Mesenteric fat pad (tissue), 1 donor: ENCODE results near the gene INPP5F. TPM values are rescaled to one million over a fixed set of nuclear protein-coding genes. Genes with fewer than 3 reads are reported as not detected.

Experiments
- DNase-seq: peaks from one replicate; pipeline ENCODE4 v3.0.0-alpha.2; 2020; ENCODE audit warnings: low spot score
- total RNA-seq: library from RNA; stranded (reverse); fragmentation: NEBNext Ultra II Directional; extraction: Animal tissue kit (Norgen Biotek cat#: 25700); gene quantifications from one replicate; pipeline ENCODE4 v1.2.1, GENCODE V29; 2021
- donor health status: DM: yes; HTN: yes; CAD: no.

The INPP5F gene
- total RNA-seq, 1 donor from 2014 or later, result 16.6 TPM

DNA sequence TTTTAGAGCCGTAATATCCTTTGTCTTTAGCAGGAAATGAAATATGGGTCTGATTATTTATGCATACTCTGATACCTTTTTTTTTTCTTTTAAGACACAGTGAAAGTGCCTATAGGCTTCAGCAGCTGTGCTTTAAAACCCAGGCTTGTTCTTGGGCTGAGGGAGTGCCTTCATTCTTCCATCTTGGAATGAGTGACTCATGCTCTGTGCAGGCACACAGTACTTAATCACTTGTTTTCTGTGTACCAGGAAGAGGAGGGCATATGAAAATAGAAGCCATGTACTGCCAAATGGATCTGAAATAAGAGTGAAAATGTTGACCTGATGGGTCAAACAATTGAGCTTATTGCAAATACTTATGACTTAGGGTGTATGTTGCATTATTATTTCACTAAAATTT lies 12.0 kb downstream of the INPP5F start:
- no peak for DNase-seq

DNA sequence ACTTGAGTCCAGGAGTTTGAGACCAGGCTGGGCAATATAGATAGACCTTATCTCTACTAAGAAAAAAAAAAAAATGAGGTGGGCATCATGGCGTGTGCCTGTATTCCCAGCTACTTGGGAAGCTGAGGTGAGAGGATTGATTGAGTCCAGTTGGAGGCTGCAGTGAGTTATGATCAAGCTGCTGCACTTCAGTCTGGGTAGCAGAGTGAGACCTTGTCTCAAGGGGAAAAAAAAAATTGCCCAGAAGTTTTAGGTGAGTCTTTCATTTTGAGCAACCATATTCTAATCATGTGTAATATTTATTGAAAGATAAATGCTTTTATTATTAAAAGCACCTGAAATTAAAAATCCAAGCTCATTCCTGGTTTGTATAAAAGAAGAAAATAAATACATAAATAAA lies 13.1 kb downstream of the INPP5F start:
- DNase-seq, result no peak

GRCh38 chr10:119740096-119740495 lies 14.2 kb downstream of the INPP5F start:
- no peak for DNase-seq

DNA sequence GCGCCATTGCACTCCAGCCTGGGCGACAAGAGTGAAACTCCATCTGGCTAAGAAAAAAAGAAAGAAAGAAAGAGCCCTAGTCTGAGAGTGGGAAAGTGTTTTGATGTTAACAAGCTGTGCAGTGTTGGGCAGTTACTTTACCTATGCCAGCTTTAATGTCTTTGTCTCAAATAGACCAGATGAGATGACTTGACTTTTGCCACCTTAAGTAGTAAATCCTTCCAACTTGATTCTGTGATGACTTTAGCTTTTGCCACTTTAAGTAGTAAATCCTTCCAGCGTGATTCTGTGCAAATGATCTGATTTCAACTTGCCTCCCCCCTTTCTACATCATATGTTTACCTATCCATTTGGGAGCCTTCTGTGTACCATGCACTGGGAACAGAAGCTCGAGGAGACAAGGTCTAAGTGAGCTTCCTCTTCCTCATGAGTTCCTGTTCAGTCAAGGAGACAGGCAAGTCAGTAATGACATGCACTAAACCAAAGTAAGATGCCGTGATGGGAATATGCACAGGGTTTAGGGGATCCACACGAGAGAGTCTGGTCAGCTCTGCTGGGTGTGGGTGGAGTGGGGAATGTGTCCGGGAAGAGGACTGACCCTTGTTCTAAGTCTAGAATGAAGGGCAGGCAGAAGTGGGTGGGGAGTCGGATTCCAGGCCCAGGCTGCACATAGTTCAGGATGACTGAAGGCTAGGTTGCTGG lies 17.2 kb downstream of the INPP5F start:
- no peak for DNase-seq

- DNase-seq, result no peak
Measured at GRCh38 chr10:119747940-119748339, 22.1 kb downstream of the INPP5F start.

DNA sequence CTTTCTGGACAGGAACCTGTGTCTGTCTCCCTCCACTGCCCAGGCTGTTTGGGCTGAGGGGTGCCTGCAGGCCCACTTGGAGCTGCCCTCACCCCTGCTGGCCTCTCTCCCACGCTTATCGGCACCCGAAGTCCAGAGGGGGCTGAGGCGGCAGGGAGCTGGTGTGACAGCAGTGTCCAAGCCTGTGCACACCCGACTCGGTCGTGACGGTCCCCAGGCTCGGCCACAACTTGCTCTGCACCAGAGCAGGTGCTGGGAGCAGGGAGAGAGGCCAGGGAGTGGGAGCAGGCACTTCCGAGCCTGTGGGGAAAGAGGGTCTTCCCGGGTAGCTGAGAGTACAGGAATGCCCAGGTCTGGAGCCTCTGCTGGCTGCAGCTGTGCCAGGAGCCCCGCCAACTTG lies 23.0 kb downstream of the INPP5F start:
- no peak for DNase-seq

GRCh38 chr10:119749455-119749854 lies 23.6 kb downstream of the INPP5F start:
- DNase-seq, result no peak

DNA sequence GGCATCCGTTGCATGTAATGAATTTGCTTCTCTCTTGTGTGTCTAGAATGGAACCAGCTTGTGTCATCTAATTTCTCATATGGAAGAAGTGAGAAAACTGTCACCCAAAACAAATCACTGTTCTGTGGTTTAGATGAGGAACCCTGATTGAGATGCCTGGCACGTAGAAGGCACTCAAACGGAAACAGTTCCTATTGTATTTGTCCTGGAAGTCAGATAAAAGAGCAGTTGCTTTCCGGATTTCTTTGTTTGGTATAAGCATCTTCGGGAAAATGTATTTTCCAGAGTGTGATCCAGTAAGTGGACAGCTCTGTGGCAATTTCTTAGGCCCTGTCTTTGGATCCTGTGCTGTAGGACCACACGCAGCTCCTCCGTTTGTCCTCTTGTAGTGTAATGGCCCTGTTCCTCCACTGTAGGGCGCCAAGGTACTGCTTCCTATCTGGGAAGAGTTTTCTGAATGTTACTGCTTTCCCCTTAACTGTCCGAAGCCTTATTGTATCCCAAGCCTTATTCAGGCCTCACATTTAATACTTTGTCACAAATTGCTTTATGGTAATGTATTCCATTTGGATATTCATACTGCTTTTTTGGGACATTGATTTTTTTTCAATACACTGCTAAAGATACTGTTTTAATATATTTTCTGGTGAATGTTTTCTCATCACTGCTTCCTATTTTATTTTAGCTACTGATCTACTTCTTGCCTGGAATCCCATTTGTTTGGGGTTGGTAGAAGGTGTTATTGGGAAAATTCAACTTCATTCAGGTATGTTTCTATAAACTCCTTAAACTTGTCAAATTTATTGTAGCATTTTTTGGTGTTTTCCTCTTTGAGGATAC lies 24.8 kb downstream of the INPP5F start:
- DNase-seq, result no peak

GRCh38 chr10:119753309-119753708 lies 27.5 kb downstream of the INPP5F start:
- DNase-seq, result no peak

GRCh38 chr10:119754085-119754484 lies 28.2 kb downstream of the INPP5F start:
- no peak for DNase-seq

- no peak for DNase-seq
Measured at GRCh38 chr10:119754936-119755335, 29.1 kb downstream of the INPP5F start.

DNA sequence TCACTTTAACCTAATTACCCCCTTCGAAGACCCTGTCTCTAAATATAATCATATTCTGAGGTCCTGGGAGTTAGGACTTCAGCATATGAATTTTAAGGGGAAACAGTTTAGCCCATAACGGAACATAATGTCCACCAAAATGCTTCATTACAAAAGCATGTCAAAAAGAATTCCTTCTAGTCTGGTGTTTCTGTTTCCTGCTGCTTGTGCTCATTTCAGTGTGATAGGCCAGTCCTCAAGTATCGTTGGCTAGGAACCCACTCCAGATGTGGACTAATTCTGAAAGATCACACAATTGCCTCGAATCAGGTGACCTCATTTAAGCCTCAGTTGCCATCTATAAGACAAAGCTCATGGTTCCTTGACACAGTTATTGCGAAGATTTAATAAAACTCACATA lies 29.6 kb downstream of the INPP5F start:
- no peak for DNase-seq

- no peak for DNase-seq
Measured at GRCh38 chr10:119758448-119759195, 32.8 kb downstream of the INPP5F start.

- no peak for DNase-seq
Measured at GRCh38 chr10:119759832-119760231, 34.0 kb downstream of the INPP5F start.

DNA sequence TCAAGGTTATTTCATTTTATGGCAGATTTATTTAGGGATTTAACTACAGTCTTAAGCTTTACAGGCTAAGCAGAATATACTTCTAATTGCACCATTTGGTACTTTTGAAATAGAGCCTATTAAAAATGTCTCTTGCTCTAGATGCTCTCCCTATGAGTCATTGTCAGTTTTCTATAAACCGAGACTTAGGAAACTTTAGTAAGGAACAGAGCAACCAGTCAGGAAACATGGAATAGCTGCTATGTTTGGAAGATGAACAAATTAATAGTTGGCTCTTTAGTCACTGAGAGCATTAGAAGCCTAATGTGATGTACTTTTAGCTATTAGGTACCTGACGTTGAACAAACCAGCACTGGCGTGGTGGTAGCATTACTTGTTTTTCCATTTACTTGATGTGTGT lies 35.3 kb downstream of the INPP5F start:
- DNase-seq, result no peak

DNA sequence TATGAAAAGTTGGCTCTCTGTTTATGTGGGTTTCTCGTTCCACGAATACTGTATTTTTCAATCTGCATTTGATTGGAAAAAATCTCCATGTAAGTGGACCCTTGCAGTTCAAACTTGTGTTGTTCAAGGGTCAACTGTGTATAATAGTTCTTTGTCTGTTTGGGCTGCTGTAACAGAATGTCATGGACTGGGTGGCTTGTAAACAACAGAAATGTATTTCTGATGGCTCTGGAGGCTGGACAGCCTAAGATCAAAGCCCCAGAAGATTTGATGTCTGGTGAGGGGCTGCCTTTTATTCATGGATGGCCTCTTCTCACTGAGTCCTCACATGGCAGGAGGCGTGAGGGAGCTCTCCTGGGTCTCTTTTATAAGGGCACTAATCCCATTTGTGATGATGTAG lies 36.2 kb downstream of the INPP5F start:
- no peak for DNase-seq

DNA sequence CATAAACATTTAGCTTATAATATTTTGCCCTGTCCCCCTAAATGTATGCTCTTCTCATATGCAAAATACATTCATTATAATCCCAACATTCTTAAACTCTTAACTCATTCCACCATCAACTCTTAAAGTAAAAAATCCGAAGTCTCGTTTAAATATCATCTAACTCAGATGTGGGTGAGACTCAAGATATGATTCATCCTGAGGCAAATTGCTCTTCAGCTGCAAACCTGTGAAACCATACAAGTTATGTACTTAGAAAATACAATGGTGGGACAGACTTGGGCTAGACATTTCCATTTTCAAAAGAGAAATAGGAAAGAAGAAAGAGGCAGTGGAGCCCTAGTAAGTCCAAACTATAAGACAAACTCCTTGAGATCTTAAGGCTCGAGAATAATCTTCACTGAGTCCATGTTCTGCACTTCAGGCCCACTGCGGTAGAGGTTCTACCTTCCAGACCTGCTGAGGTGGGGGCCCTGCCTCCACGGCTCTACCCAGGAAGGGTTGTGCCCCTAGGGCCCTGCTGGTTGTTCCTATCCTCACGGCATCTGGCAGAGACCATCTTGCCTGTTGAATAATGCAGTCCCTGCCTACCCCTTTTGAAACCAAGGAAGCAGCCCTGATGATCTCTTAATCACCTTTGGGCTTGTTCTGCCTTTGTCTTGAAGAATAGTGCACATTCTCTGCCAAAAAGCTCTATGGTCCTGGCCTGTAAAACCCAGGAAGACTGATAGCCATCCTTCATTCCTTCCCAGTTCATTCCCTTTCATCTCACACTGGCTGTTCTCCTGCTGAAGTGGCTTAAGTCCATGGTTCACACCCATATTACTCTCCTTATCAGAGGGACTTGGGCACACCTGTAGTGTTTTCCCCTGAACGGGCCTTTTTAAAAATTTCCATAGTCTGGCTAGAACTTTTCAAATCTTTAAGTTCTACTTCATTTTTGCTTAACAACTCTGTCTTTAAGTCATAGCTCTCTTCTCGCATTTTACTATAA lies 37.3 kb downstream of the INPP5F start:
- no peak for DNase-seq

DNA sequence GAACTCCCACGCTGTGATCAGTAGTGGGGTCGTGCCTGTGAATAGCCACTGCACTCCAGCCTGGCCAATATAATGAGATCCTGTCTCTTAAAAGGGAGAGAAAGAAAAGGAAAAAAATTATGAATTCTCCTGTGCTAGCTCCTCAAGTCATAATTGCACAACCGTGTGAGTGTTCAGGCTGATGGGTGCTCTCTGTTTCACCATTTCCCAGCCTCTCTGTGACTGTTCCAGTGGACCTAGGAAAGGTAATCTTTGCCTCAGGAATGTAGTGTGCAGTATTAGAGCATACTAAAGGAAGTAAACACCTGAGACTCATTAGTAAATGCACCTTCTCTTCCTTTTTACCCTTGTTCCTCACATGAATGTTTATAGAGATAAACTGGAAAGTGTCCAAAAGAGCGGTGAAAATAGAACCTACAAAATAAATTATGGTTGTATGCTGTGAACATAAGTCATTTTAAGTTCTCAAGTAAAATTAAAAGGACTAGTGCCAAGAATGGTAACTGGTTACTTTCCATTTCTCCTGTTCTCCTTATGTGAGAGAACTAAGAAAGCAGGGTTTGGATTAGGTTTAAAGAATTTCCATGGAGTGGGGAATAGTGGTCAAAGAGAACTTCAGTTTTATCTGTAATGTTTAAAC lies 42.7 kb downstream of the INPP5F start:
- DNase-seq, result no peak

DNA sequence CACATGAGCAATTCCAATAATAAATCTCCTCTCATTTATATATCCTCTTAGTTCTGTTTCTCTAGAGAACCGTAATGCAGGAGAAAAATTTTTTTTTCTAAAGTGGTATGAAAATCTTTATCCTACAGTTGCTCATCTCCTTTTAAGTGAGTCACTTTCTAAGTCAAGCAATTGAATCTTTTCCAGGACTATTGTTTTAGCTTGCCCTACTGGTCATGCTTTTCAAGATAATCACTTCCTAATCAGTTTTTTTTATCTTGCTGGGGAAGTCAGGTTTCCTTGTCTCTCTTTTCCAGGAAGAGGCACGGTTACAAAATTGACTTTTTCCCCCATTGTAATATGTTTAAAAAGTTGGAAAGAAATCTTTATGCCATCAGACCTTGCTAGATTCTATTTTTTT lies 44.0 kb downstream of the INPP5F start:
- no peak for DNase-seq

GRCh38 chr10:119770928-119771327 lies 45.1 kb downstream of the INPP5F start:
- no peak for DNase-seq
